Osteoblast (primary cell): ENCODE measurements around the gene PHKA2. TPM values are rescaled to one million over a fixed set of nuclear protein-coding genes. Genes with fewer than 3 reads are reported as not detected.
A peak's percentile ranks its signal among the peaks of the same experiment; 100 is the strongest.

Source experiments
- DNase-seq: peaks from one replicate; pipeline ENCODE4 v3.0.0; 2011; ENCODE audit warnings: low spot score, mixed read lengths; ENCODE audit not compliant: insufficient read length; ENCODE audit errors: missing footprints
- H2AFZ ChIP-seq: 2 replicates; pipeline ENCODE4 v1.6.0; 2011; ENCODE audit warnings: mild to moderate bottlenecking, low read length
- H3K27ac ChIP-seq: 2 replicates; pipeline ENCODE4 v1.5.1; 2011; ENCODE audit warnings: mild to moderate bottlenecking, low read depth, low read length, moderate library complexity
- H3K27me3 ChIP-seq: 2 replicates; pipeline ENCODE4 v1.6.0; 2012; ENCODE audit warnings: mild to moderate bottlenecking, control low read depth, inconsistent platforms, low read length, moderate library complexity; ENCODE audit not compliant: insufficient read depth
- H3K36me3 ChIP-seq: 2 replicates; pipeline ENCODE4 v1.5.1; 2011; ENCODE audit warnings: mild to moderate bottlenecking, low read length, control low read depth, moderate library complexity; ENCODE audit not compliant: insufficient read depth
- H3K4me1 ChIP-seq: 2 replicates; pipeline ENCODE4 v1.5.1; 2011; ENCODE audit warnings: mild to moderate bottlenecking, low read length, control low read depth, moderate library complexity; ENCODE audit not compliant: insufficient read depth
- H3K4me2 ChIP-seq: 2 replicates; pipeline ENCODE4 v1.6.0; 2011; ENCODE audit warnings: mild to moderate bottlenecking, low read length; ENCODE audit not compliant: insufficient read depth
- H3K4me3 ChIP-seq: fragments of 200-600 bp; sonication (generic); 3 replicates; pipeline ENCODE4 v1.5.1; 2012; ENCODE audit warnings: mild to moderate bottlenecking, low read length, inconsistent platforms; ENCODE audit not compliant: insufficient read depth
- H3K79me2 ChIP-seq: 2 replicates; pipeline ENCODE4 v1.6.0; 2012; ENCODE audit warnings: mild to moderate bottlenecking, low read length, control low read depth, inconsistent platforms; ENCODE audit not compliant: insufficient read depth
- H3K9me3 ChIP-seq: 2 replicates; pipeline ENCODE4 v1.5.1; 2011; ENCODE audit warnings: low read depth, low read length, control low read depth
- H4K20me1 ChIP-seq: 2 replicates; pipeline ENCODE4 v1.6.0; 2012; ENCODE audit warnings: mild to moderate bottlenecking, low read length, control low read depth; ENCODE audit not compliant: insufficient read depth
- total RNA-seq: library from RNA; depleted of rRNA; stranded (reverse); fragments of >200 nt; gene quantifications from 2 replicates; pipeline ENCODE4 v1.2.3, GENCODE V29; 2012
- TF ChIP-seq, protein P1 (sequence below): IDR thresholded peaks from 2 replicates; pipeline ENCODE4 v1.5.1; 2011; ENCODE audit warnings: mild to moderate bottlenecking, low read depth, low read length, moderate library complexity; ENCODE audit errors: extremely low read depth

The PHKA2 gene
- total RNA-seq, 1 donor = 13.8 TPM

DNA sequence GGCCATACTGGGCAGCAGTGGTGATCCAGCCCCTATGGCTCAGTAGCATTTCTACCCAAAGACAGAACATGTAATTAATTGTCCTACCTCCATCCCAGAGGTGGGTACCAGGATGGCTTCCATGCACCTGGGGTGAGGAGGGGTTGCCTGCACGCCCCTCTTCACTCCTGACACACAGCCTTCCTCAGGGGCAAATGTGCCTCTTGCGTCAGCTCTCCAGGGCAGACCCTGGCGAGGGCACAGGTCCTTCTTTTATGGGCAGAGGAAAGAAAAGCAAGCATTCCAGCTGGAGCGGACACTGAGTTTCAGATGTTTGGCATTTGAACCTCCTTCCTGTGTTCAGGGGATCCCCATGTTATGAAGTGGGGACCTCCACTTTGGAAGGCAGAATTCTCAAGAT lies 95.6 kb downstream of the PHKA2 start:
- Histone ChIP-seq H3K9me3 (no peaks in the 10 kb centered on the region), H3K4me3 (no peak overlapping the region), H3K27me3 (no peaks in the 10 kb centered on the region), H3K4me2 (no peak overlapping the region), H3K4me1 (peaks cover 9% of the 10 kb centered on the region), H4K20me1 (no peaks in the 10 kb centered on the region), H3K79me2 (no peaks in the 10 kb centered on the region), H3K36me3 (no peaks in the 10 kb centered on the region), H3K27ac (no peak overlapping the region), H2AFZ (no peak overlapping the region)
- DNase-seq = peak; percentile 82
- TF ChIP-seq, protein P1, sequence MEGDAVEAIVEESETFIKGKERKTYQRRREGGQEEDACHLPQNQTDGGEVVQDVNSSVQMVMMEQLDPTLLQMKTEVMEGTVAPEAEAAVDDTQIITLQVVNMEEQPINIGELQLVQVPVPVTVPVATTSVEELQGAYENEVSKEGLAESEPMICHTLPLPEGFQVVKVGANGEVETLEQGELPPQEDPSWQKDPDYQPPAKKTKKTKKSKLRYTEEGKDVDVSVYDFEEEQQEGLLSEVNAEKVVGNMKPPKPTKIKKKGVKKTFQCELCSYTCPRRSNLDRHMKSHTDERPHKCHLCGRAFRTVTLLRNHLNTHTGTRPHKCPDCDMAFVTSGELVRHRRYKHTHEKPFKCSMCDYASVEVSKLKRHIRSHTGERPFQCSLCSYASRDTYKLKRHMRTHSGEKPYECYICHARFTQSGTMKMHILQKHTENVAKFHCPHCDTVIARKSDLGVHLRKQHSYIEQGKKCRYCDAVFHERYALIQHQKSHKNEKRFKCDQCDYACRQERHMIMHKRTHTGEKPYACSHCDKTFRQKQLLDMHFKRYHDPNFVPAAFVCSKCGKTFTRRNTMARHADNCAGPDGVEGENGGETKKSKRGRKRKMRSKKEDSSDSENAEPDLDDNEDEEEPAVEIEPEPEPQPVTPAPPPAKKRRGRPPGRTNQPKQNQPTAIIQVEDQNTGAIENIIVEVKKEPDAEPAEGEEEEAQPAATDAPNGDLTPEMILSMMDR = no peak

GRCh38 chrX:18887825-18888212 lies 96.1 kb downstream of the PHKA2 start:
- no peaks in the 10 kb centered on the region for H4K20me1 ChIP-seq
- H3K9me3 ChIP-seq = no peaks in the 10 kb centered on the region
- H3K4me3 ChIP-seq = no peak overlapping the region
- H2AFZ ChIP-seq = no peak overlapping the region
- H3K27me3 ChIP-seq = no peaks in the 10 kb centered on the region
- no peak overlapping the region for H3K4me2 ChIP-seq
- H3K4me1 ChIP-seq = peaks cover 9% of the 10 kb centered on the region
- peak; percentile 47 for DNase-seq
- H3K36me3 ChIP-seq = no peaks in the 10 kb centered on the region
- H3K27ac ChIP-seq = no peak overlapping the region
- H3K79me2 ChIP-seq = no peaks in the 10 kb centered on the region
- TF ChIP-seq, protein P1 = no peak

DNA sequence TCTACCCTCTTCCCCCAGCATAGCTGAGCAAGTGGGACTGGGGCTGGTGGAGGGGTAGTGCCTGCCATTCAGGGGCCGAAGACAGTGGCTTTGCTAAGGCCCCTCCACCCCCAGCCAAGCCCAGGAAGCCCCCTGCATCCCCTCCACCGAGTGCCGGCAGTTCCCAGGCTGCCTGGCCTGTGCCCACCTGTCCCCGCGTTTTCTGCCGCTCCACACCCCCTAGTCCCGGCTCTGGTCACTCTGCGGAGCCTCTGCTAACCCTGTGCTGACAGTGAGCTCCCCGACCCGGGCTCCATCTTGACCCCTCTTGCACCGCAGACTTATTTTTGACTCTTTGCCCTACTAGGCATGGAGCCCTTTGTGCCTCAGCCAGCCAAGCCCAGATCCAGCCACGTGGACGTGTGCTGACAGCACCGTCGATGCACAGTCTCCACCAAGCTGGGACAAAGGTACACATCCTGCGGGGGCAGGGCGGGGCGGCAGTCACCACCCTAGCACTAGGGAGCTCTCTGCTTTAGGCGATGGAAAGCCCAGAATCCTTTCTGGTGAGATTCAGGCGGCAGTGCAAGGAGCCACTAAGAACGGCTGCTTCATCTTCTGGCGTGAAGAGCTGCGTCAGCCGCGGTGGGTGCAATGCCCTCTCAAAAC lies 96.6 kb downstream of the PHKA2 start:
- no peak overlapping the region for H2AFZ ChIP-seq
- no peak overlapping the region for H3K27ac ChIP-seq
- DNase-seq = peak; percentile 26
- TF ChIP-seq, protein P1 = no peak
- no peaks in the 10 kb centered on the region for H3K9me3 ChIP-seq
- peak overlapping the region; percentile 62 for H3K4me3 ChIP-seq
- H3K36me3 ChIP-seq = no peaks in the 10 kb centered on the region
- no peaks in the 10 kb centered on the region for H3K27me3 ChIP-seq
- peaks cover 9% of the 10 kb centered on the region for H3K4me1 ChIP-seq
- no peaks in the 10 kb centered on the region for H3K79me2 ChIP-seq
- H3K4me2 ChIP-seq = peak overlapping the region; percentile 90
- no peaks in the 10 kb centered on the region for H4K20me1 ChIP-seq

- Histone ChIP-seq H4K20me1 (no peaks in the 10 kb centered on the region), H3K79me2 (no peaks in the 10 kb centered on the region), H3K36me3 (no peaks in the 10 kb centered on the region), H3K4me2 (peak overlapping the region; percentile 90), H3K4me1 (peaks cover 9% of the 10 kb centered on the region), H3K27me3 (no peaks in the 10 kb centered on the region), H3K27ac (no peak overlapping the region), H2AFZ (peak overlapping the region; percentile 58), H3K4me3 (peak overlapping the region; percentile 62), H3K9me3 (no peaks in the 10 kb centered on the region)
- TF ChIP-seq, protein P1 = peak; percentile 47
- peak; percentile 92 for DNase-seq
These were observed 97.4 kb downstream of the PHKA2 start for GRCh38 chrX:18886344-18887161.
